HL-60 (cell line): ENCODE results near the gene FALEC.

Experiments used
- CTCF ChIP-seq: IDR thresholded peaks from one replicate; pipeline ENCODE4 v1.5.1; 2011; ENCODE audit warnings: low read length, control low read depth, inconsistent platforms; ENCODE audit not compliant: insufficient read depth
- SPI1 ChIP-seq: IDR thresholded peaks from 2 replicates; pipeline ENCODE4 v1.6.1; 2012; ENCODE audit warnings: low read depth, mild to moderate bottlenecking, borderline replicate concordance

- TF ChIP-seq CTCF: no peak
- TF ChIP-seq SPI1: no peak
Measured at GRCh38 chr1:150572918-150573647, 57.5 kb downstream of the FALEC start.
